Left lung (tissue), 10 donors: ENCODE results near the gene PRKD3. TPM values are rescaled to one million over a fixed set of nuclear protein-coding genes. Genes with fewer than 3 reads are reported as not detected.

Experiments used
- ATAC-seq: fragments of 200-7000 bp; cut with Tn5 transposase; one replicate; pipeline ENCODE4 v1.9.1; 2020; ENCODE audit warnings: moderate library complexity
- DNase-seq, 4 donors: peaks; one replicate each; pipeline ENCODE4 v3.0.0-alpha.2; 2013 to 2020
- H3K27ac ChIP-seq, 2 donors: fragments of 200-600 bp; sonication (generic) in 1 of 2; one replicate each; pipeline versions ENCODE4 v1.5.0 to v1.8.0; 2020 to 2021
- H3K27me3 ChIP-seq, 2 donors: fragments of 200-600 bp; sonication (generic) in 1 of 2; one replicate each; pipeline versions ENCODE4 v1.5.0 to v1.8.0; 2020 to 2021
- H3K36me3 ChIP-seq, 2 donors: fragments of 200-600 bp; sonication (generic) in 1 of 2; one replicate each; pipeline versions ENCODE4 v1.5.0 to v1.8.0; 2020 to 2021
- H3K4me1 ChIP-seq, 2 donors: fragments of 200-600 bp; one replicate each; pipeline ENCODE4 v1.8.0; 2021
- H3K4me3 ChIP-seq, 2 donors: fragments of 200-600 bp; sonication (generic) in 1 of 2; one replicate each; pipeline versions ENCODE4 v1.5.0 to v1.8.0; 2020 to 2021; ENCODE audit warnings: mild to moderate bottlenecking in 1 of 2
- H3K9me3 ChIP-seq, 2 donors: fragments of 200-600 bp; sonication (generic) in 1 of 2; one replicate each; pipeline versions ENCODE4 v1.5.0 to v1.8.0; 2020 to 2021
- intact Hi-C, 2 donors: fragments of 100-400 bp; cut with DNase I; formaldehyde crosslinking; loops; one replicate each; pipeline versions ENCODE4 v1.11.2 to v1.14.2; 2022
- polyA plus RNA-seq, 6 donors: library from polyadenylated mRNA; unstranded; fragments of 120-200 nt; gene quantifications; one replicate each; pipeline ENCODE4 v1.2.1, GENCODE V29; 2013; ENCODE audit not compliant: insufficient read length in 6 of 6
- total RNA-seq, 2 donors: library from RNA; stranded (reverse); fragmentation: NEBNext Ultra II Directional; extraction: Animal tissue kit (Norgen Biotek cat#: 25700); gene quantifications; one replicate each; pipeline ENCODE4 v1.2.1, GENCODE V29; 2021
- TF ChIP-seq, protein P1 (sequence below), 2 donors: fragments of 200-600 bp; sonication (generic) in 1 of 2; IDR thresholded peaks; one replicate each; pipeline versions ENCODE4 v1.5.0 to v1.8.0; 2021; ENCODE audit warnings: antibody characterized with exemption in 2 of 2
- donor health status: DM: no; HTN: yes; CAD: no.
- donor health status: DM: no; HTN: no; CAD: no.

Gene PRKD3
- total and polyA plus RNA-seq, 8 donors, result 36.2 to 65.8 (median 56.9) TPM

DNA sequence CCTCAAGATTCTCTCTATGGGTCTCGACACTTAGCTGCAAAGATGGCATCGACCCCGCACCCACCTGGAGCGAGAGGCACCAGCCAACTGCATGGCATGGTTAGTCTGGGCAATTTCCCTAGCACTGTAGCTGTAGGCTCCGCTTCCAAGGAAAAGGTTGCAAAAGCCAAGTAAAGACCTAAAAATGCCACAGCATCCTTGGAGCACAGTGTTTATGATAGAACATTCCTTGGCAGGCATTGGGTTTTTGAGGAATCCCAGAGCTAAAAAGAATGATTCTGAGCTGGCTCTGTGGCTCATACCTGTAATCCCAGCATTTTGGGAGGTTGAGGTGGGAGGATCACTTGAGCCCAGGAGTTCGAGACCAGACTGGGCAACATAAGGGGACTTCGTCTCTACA is 42.7 kb upstream of the PRKD3 start:
- Histone ChIP-seq H3K27ac (no peak overlapping the region), H3K4me1 (no peaks in the 10 kb centered on the region), H3K36me3 (peaks cover 0 to 21% of the 10 kb centered on the region in 2 donors), H3K9me3 (no peaks in the 10 kb centered on the region), H3K4me3 (no peak overlapping the region), H3K27me3 (no peaks in the 10 kb centered on the region)
- intact Hi-C loops, result no loop called here
- TF ChIP-seq, protein P1, sequence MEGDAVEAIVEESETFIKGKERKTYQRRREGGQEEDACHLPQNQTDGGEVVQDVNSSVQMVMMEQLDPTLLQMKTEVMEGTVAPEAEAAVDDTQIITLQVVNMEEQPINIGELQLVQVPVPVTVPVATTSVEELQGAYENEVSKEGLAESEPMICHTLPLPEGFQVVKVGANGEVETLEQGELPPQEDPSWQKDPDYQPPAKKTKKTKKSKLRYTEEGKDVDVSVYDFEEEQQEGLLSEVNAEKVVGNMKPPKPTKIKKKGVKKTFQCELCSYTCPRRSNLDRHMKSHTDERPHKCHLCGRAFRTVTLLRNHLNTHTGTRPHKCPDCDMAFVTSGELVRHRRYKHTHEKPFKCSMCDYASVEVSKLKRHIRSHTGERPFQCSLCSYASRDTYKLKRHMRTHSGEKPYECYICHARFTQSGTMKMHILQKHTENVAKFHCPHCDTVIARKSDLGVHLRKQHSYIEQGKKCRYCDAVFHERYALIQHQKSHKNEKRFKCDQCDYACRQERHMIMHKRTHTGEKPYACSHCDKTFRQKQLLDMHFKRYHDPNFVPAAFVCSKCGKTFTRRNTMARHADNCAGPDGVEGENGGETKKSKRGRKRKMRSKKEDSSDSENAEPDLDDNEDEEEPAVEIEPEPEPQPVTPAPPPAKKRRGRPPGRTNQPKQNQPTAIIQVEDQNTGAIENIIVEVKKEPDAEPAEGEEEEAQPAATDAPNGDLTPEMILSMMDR (IDR thresholded peaks at IDR 0.05), result no peak
- ATAC-seq (no peak), DNase-seq (no peak)

GRCh38 chr2:37366773-37367172 is 42.1 kb upstream of the PRKD3 start:
- Histone ChIP-seq H3K4me3 (no peak overlapping the region), H3K9me3 (no peaks in the 10 kb centered on the region), H3K36me3 (peaks cover 0 to 21% of the 10 kb centered on the region in 2 donors), H3K27me3 (no peaks in the 10 kb centered on the region), H3K27ac (no peak overlapping the region), H3K4me1 (no peaks in the 10 kb centered on the region)
- TF ChIP-seq, protein P1 (IDR thresholded peaks at IDR 0.05), result no peak
- ATAC-seq (no peak), DNase-seq (no peak)
- intact Hi-C loops, result no loop called here

DNA sequence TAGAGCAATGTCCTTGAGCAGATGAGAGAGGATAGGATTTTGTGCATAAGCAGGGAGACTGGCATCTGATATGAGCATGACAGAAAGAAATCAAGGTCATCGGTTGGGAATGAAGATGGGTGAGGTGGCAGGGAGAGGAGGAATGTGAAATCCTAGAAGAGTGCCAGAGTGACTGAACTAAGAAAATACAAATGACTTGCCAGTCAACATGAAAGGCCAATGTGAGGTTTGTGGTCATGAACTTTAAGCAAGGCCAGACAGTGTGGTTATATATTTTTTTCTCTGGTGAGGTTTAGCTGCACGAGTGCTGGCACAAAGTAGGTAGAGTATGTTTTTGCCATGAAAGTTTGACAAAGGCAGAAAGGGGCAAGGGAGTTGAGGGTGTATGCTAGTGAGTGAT is 41.0 kb upstream of the PRKD3 start:
- H3K27me3 ChIP-seq, result no peaks in the 10 kb centered on the region
- no peaks in the 10 kb centered on the region for H3K4me1 ChIP-seq
- H3K9me3 ChIP-seq, result no peaks in the 10 kb centered on the region
- H3K4me3 ChIP-seq, result no peak overlapping the region
- intact Hi-C loops, result no loop called here
- peaks cover 0 to 21% of the 10 kb centered on the region in 2 donors for H3K36me3 ChIP-seq
- no peak overlapping the region for H3K27ac ChIP-seq
- DNase-seq, result no peak
- no peak for ATAC-seq
- TF ChIP-seq, protein P1 (IDR thresholded peaks at IDR 0.05), result no peak

DNA sequence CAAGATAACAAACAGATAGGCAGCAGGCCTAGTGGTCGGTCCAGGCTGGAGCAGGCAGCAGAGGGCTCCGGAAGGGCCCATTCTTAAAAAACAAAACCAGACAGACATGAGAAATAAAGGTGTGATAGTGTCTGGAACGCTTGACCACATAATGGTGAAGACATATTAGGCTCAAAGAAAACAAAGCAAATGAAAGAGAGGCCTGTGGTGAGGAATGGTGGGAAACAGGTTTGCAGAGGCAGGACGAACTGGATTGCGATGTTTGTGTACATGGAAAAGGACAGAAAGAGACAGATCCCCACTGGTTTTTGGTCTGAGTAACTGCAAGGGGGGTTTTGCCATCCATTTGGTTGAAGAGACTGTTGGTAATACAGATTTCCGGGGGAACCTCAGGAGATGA is 39.7 kb upstream of the PRKD3 start:
- H3K36me3 ChIP-seq, result peaks cover 0 to 12% of the 10 kb centered on the region in 2 donors
- no peaks in the 10 kb centered on the region for H3K9me3 ChIP-seq
- H3K4me1 ChIP-seq, result no peaks in the 10 kb centered on the region
- intact Hi-C loops, result no loop called here
- no peaks in the 10 kb centered on the region for H3K27me3 ChIP-seq
- DNase-seq (no peak), ATAC-seq (no peak)
- TF ChIP-seq, protein P1 (IDR thresholded peaks at IDR 0.05), result no peak
- no peak overlapping the region for H3K4me3 ChIP-seq
- no peak overlapping the region for H3K27ac ChIP-seq

- no peak for DNase-seq
Measured at GRCh38 chr2:37361994-37362698, 37.5 kb upstream of the PRKD3 start.

More at GRCh38 chr2:37361994-37362698, 37.5 kb upstream of the PRKD3 start:
- TF ChIP-seq, protein P1 (IDR thresholded peaks at IDR 0.05), result no peak
- no peaks in the 10 kb centered on the region for H3K4me1 ChIP-seq
- H3K36me3 ChIP-seq, result peaks cover 0 to 6% of the 10 kb centered on the region in 2 donors
- no peaks in the 10 kb centered on the region for H3K9me3 ChIP-seq
- no peak overlapping the region for H3K27ac ChIP-seq
- ATAC-seq, result no peak
- no peak overlapping the region for H3K4me3 ChIP-seq
- intact Hi-C loops, result no loop called here
- no peaks in the 10 kb centered on the region for H3K27me3 ChIP-seq
